ENCODE data around the gene OR2V1.
"Not testable (repeated sequence)": the region's sequence is repeated elsewhere in the genome, so short reads cannot be mapped to it uniquely, and the experiment has no call there.

The OR2V1 gene

GRCh38 chr5:181101930-181102674, 28.9 kb downstream of the OR2V1 start:
- DNase-seq, result not testable (repeated sequence)

- not testable (repeated sequence) for DNase-seq
These were observed 29.8 kb downstream of the OR2V1 start for GRCh38 chr5:181101030-181101641.

- no peak for DNase-seq
These were observed 30.7 kb downstream of the OR2V1 start for GRCh38 chr5:181100121-181100875.

- no peak for DNase-seq
These were observed 31.3 kb downstream of the OR2V1 start for GRCh38 chr5:181099602-181100086.

- no peak for DNase-seq
These were observed 32.0 kb downstream of the OR2V1 start for GRCh38 chr5:181098762-181099601.

- not testable (repeated sequence) for DNase-seq
These were observed 33.0 kb downstream of the OR2V1 start for GRCh38 chr5:181097759-181098491.

GRCh38 chr5:181097383-181097753, 33.6 kb downstream of the OR2V1 start:
- DNase-seq, result not testable (repeated sequence)

GRCh38 chr5:181096721-181097382, 34.1 kb downstream of the OR2V1 start:
- not testable (repeated sequence) for DNase-seq

GRCh38 chr5:181095162-181095561, 35.8 kb downstream of the OR2V1 start:
- DNase-seq, result not testable (repeated sequence)

GRCh38 chr5:181092428-181092827, 38.5 kb downstream of the OR2V1 start:
- no peak for DNase-seq

GRCh38 chr5:181088289-181088688, 42.7 kb downstream of the OR2V1 start:
- DNase-seq, result no peak

GRCh38 chr5:181087309-181087708, 43.7 kb downstream of the OR2V1 start:
- no peak for DNase-seq

GRCh38 chr5:181086884-181087205, 44.1 kb downstream of the OR2V1 start:
- DNase-seq, result no peak

- DNase-seq, result no peak
These were observed 44.7 kb downstream of the OR2V1 start for GRCh38 chr5:181086026-181086883.

GRCh38 chr5:181084621-181085195, 46.3 kb downstream of the OR2V1 start:
- DNase-seq, result no peak

GRCh38 chr5:181081989-181082388, 49.0 kb downstream of the OR2V1 start:
- no peak for DNase-seq

GRCh38 chr5:181076920-181077319, 54.0 kb downstream of the OR2V1 start:
- DNase-seq, result no peak

Measured in effector CD4-positive, alpha-beta T cell (primary cell).